ENCODE results near the gene H2BW2.
"Not testable (repeated sequence)": the region's sequence is repeated elsewhere in the genome, so short reads cannot be mapped to it uniquely, and the experiment has no call there.

Gene H2BW2

DNA sequence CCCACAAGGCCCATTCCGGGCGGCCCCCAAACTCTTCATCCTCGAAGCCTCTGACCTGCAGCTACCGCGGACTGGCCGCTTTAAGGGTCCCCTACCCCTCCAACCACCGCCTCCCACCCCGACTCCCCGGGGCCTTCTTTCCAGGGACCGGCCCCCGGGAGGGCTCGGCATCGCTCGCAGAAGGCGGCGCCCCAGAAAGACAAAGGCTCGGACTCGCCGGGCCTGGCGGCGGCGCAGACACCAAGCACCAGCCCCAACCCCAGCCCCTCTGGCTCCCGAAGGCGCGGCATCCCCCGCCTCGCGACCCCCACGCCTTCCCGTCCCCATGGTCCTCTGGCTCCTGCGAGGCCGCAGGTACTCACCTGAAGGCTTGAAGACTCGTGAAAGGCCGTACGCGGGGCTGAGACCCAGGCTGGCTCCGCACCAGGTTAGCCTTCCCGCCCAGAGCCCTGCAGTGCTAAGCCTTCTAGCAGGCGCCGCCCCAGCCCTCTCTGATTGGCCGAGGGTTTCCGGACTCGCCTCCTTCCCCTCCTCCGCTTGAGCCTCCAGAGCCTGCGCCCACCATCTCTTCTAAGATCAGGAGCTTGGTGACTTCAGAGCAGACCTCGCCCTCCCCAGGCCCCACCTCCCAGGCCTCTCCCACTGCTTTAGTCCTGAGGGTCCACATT, 36.2 kb downstream of the H2BW2 start, which contains the start of gene TMSB15C:
TSS of gene TMSB15C (minus strand) at position 459 of the 668 bp plus-strand sequence.
- H3K4me3 ChIP-seq (ENCODE audit: low read length); H3K4me1 ChIP-seq (ENCODE audit: control insufficient read depth, low read depth, low read length); H3K9me3 ChIP-seq (ENCODE audit: control insufficient read depth, low read depth, low read length); H3K9ac ChIP-seq (ENCODE audit: low read length); H3K27me3 ChIP-seq (ENCODE audit: control insufficient read depth, insufficient read depth, low read length); H3K36me3 ChIP-seq (ENCODE audit: control insufficient read depth, low read depth, low read length); H3K27ac ChIP-seq (ENCODE audit: low read length): not testable (repeated sequence)

DNA sequence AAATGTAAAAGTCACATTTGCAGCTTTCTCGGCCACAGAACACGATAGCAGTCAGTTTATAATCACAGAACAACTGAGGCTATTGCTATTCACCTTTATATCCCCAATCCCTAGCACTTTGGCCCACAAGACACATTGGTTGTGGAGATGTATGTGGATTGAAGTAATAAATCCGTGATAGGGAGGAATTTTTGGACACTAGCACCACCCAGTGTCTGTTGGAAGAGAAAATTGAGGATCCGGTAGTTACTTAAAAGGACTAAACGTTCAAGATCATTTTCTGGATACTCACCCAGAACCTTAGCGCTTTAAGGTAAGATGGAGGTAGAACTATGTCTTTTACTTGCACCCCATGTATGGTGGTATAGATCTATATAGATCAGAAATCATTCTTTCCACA, 38.1 kb downstream of the H2BW2 start:
- not testable (repeated sequence) for H3K4me1 ChIP-seq (ENCODE audit: control insufficient read depth, low read depth, low read length); H3K9me3 ChIP-seq (ENCODE audit: control insufficient read depth, low read depth, low read length); H3K27me3 ChIP-seq (ENCODE audit: control insufficient read depth, insufficient read depth, low read length); H3K4me3 ChIP-seq (ENCODE audit: low read length); H3K27ac ChIP-seq (ENCODE audit: low read length); H3K36me3 ChIP-seq (ENCODE audit: control insufficient read depth, low read depth, low read length); H3K9ac ChIP-seq (ENCODE audit: low read length)

DNA sequence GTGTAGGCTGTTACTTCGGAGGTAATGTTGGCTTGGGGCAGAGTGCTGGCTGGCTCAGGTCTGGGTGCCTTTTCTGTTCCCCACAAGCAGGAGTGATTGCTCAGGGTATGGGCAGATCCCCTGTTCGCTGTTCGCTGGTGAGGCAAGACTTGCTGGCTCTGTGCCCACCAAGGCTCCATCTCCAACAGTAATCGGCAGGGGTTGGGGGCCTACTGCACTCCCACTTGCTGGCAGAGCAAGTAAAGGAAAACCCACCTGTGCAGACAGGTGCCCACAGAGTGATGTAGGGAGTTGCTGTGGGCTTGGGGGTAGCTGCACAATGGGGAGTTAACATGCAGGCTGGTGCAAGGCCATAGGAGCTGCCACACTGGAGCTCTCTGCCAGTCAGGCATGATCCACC, 44.3 kb downstream of the H2BW2 start:
- no peaks in the 10 kb centered on the region for H3K27me3 ChIP-seq (ENCODE audit: control insufficient read depth, insufficient read depth, low read length)
- no peak overlapping the region for H3K9ac ChIP-seq (ENCODE audit: low read length)
- no peak overlapping the region for H3K4me3 ChIP-seq (ENCODE audit: low read length)
- no peaks in the 10 kb centered on the region for H3K36me3 ChIP-seq (ENCODE audit: control insufficient read depth, low read depth, low read length)
- no peak overlapping the region for H3K27ac ChIP-seq (ENCODE audit: low read length)
- H3K9me3 ChIP-seq (ENCODE audit: control insufficient read depth, low read depth, low read length), result no peaks in the 10 kb centered on the region
- H3K4me1 ChIP-seq (ENCODE audit: control insufficient read depth, low read depth, low read length), result no peaks in the 10 kb centered on the region

DNA sequence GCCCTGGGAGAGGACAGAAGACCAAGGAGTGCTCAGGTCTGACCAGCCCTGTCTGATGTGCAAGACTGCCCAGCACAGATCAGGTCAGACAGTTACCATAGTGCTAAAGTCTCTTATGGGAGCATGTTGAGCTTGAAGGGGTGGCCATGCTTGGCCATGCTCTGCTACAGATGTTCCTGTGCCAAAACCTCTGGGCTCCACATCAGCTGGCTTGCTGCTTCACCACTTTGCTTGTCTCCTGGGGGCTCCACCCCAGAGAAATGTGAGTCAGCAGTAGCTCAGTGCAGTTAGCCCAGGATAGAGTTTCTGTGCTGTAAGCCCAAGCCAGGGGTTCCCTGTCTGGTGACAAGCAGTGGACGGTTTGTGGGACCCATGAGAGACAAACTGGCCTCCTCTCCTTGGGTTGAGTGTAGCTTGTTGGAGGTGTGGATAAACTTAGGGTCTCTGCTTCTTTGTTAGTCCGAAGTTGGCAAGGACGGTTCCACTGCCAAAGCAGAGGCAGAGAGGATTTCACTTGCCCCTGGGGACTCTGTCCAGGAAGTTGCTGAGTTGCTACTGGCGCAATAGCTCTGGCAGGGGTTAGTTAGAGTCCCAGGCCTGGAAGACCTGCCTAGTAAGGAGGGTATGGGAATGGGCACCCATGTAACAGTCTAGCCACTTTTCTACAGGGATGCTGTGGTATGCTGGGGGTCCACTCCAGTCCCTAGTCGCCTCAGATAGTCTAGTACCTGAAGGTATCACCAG, 45.0 kb downstream of the H2BW2 start:
- Histone ChIP-seq H3K27ac (ENCODE audit: low read length) (no peak overlapping the region), H3K27me3 (ENCODE audit: control insufficient read depth, insufficient read depth, low read length) (no peaks in the 10 kb centered on the region), H3K36me3 (ENCODE audit: control insufficient read depth, low read depth, low read length) (no peaks in the 10 kb centered on the region), H3K4me1 (ENCODE audit: control insufficient read depth, low read depth, low read length) (no peaks in the 10 kb centered on the region), H3K9me3 (ENCODE audit: control insufficient read depth, low read depth, low read length) (no peaks in the 10 kb centered on the region), H3K4me3 (ENCODE audit: low read length) (no peak overlapping the region), H3K9ac (ENCODE audit: low read length) (no peak overlapping the region)

DNA sequence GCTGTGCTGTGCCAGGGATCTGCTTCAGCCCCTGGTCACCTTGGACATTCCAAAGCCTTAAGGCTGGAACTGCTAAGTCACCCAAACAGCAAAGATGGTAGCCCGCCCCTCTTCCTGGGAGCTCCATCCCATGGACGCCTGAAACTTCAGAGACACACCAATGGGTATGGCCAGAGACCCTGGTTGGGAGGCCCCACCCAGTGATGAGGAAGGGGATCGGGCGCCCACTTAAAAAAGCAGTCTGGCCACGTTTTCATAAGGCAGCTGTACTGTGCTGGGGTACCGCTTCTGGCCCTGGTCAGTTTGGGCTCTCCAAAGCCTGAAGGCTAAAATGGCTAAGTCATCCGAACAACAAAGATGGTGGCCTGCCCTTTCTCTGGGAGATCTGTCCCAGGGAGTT, 45.7 kb downstream of the H2BW2 start:
- Histone ChIP-seq H3K9ac (ENCODE audit: low read length) (no peak overlapping the region), H3K4me1 (ENCODE audit: control insufficient read depth, low read depth, low read length) (no peaks in the 10 kb centered on the region), H3K27me3 (ENCODE audit: control insufficient read depth, insufficient read depth, low read length) (no peaks in the 10 kb centered on the region), H3K9me3 (ENCODE audit: control insufficient read depth, low read depth, low read length) (no peaks in the 10 kb centered on the region), H3K36me3 (ENCODE audit: control insufficient read depth, low read depth, low read length) (no peaks in the 10 kb centered on the region), H3K27ac (ENCODE audit: low read length) (no peak overlapping the region), H3K4me3 (ENCODE audit: low read length) (no peak overlapping the region)

DNA sequence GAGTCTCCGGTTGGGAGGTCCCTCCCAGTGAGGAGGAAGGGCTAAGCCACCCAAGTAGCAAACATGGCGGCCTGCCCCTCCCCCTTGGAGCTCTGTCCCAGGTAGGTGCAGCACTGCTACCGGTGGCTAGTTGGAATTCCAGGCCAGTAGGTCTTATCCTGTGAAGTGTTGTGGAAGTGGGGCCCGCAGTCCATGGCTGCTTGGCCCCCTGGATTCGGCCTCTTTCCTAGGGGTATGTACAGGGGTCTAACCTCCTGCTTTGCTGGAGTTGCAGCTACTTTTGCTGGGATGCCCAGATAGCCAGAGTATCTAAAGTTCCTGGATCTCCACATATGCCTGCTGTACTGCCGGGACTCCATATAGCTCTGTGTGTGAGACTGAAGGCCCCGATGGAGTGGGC, 46.2 kb downstream of the H2BW2 start:
- Histone ChIP-seq H3K9ac (ENCODE audit: low read length) (no peak overlapping the region), H3K9me3 (ENCODE audit: control insufficient read depth, low read depth, low read length) (no peaks in the 10 kb centered on the region), H3K27ac (ENCODE audit: low read length) (no peak overlapping the region), H3K27me3 (ENCODE audit: control insufficient read depth, insufficient read depth, low read length) (no peaks in the 10 kb centered on the region), H3K4me1 (ENCODE audit: control insufficient read depth, low read depth, low read length) (no peaks in the 10 kb centered on the region), H3K4me3 (ENCODE audit: low read length) (no peak overlapping the region), H3K36me3 (ENCODE audit: control insufficient read depth, low read depth, low read length) (no peaks in the 10 kb centered on the region)
